ENCODE measurements around the gene TNFRSF13B. TPM values are rescaled to one million over a fixed set of nuclear protein-coding genes. Genes with fewer than 3 reads are reported as not detected.

The TNFRSF13B gene
- total RNA-seq, 1 donor = not detected

DNA sequence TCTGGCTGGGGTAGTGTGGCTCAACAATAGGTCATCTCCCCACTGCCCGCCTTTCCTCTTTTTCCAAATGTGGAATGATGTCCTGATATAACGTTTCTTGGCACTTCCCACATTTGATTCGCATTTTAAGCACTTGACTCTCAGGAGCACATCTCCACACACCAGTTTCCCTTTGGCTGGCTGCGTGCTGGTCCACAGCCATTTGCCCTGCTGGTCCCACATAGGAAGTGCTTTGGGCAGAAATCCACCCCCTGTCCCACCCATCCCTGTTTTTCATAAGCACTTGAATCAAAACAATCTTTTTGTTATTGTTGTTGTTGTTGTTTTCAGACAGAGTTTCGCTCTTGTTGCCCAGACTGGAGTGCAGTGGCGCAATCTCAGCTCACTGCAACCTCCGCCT, 24.0 kb upstream of the TNFRSF13B start:
- no peak overlapping the region for H3K4me3 ChIP-seq (ENCODE audit: low read depth, low read length)
- DNase-seq (ENCODE audit: low read depth) = no peak
- TF ChIP-seq, protein P1, sequence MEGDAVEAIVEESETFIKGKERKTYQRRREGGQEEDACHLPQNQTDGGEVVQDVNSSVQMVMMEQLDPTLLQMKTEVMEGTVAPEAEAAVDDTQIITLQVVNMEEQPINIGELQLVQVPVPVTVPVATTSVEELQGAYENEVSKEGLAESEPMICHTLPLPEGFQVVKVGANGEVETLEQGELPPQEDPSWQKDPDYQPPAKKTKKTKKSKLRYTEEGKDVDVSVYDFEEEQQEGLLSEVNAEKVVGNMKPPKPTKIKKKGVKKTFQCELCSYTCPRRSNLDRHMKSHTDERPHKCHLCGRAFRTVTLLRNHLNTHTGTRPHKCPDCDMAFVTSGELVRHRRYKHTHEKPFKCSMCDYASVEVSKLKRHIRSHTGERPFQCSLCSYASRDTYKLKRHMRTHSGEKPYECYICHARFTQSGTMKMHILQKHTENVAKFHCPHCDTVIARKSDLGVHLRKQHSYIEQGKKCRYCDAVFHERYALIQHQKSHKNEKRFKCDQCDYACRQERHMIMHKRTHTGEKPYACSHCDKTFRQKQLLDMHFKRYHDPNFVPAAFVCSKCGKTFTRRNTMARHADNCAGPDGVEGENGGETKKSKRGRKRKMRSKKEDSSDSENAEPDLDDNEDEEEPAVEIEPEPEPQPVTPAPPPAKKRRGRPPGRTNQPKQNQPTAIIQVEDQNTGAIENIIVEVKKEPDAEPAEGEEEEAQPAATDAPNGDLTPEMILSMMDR (IDR thresholded peaks at IDR 0.05; ENCODE audit: insufficient read depth, low read depth, low read length) = no peak

DNA sequence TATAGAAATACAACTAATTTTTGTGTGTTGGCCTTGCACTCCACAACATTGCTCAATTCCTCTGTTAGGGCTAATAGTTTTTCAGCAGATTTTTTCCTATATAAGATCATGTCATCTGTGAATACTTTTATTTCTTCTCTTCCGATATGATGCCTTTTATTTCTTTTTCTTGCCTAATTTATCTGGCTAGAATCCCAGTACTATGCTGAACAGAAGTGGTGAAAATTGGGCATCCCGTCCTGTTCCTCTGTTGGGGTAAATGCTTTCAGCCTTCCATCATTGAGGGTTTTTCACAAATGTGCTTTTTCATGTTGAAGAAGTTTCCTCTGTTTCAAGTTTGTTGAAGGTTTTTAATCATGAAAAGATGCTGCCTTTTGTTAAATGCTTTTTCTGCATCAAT, 22.7 kb upstream of the TNFRSF13B start:
- H3K4me3 ChIP-seq (ENCODE audit: low read depth, low read length) = no peak overlapping the region
- TF ChIP-seq, protein P1 (IDR thresholded peaks at IDR 0.05; ENCODE audit: insufficient read depth, low read depth, low read length) = no peak
- DNase-seq (ENCODE audit: low read depth) = no peak

DNA sequence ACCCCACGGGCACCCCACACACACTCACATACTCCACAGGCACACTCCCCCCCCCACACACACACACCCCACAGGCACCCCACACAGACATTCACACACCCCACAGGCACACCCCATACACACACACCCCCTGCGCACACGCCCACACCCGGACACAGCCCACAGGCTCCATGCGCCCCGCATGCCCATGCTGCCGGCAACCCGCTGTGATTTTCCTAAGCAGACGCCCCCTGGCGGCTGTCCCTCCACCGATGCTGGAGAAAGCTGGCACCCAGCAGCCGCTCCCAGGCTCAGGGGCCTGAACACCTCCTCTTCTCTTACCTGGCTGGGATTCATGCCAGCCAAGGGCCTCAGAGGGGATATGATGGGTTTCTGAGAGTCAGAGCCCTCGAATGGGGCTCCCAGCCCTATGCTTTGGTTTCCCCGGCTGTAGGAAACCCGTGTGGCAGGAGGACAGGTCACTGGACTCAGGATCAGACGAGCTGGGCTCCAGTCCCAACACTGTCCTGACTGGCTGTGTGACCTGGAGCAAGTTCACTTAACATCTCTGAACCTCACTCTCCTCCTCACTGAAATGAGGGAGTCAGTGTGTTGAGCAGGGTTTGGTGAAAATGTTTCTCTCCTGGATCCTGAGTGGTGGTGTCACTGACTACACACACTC, 19.6 kb upstream of the TNFRSF13B start:
- no peak overlapping the region for H3K4me3 ChIP-seq (ENCODE audit: low read depth, low read length)
- DNase-seq (ENCODE audit: low read depth) = peak; percentile 72
- TF ChIP-seq, protein P1 (IDR thresholded peaks at IDR 0.05; ENCODE audit: insufficient read depth, low read depth, low read length) = peak; percentile 82

DNA sequence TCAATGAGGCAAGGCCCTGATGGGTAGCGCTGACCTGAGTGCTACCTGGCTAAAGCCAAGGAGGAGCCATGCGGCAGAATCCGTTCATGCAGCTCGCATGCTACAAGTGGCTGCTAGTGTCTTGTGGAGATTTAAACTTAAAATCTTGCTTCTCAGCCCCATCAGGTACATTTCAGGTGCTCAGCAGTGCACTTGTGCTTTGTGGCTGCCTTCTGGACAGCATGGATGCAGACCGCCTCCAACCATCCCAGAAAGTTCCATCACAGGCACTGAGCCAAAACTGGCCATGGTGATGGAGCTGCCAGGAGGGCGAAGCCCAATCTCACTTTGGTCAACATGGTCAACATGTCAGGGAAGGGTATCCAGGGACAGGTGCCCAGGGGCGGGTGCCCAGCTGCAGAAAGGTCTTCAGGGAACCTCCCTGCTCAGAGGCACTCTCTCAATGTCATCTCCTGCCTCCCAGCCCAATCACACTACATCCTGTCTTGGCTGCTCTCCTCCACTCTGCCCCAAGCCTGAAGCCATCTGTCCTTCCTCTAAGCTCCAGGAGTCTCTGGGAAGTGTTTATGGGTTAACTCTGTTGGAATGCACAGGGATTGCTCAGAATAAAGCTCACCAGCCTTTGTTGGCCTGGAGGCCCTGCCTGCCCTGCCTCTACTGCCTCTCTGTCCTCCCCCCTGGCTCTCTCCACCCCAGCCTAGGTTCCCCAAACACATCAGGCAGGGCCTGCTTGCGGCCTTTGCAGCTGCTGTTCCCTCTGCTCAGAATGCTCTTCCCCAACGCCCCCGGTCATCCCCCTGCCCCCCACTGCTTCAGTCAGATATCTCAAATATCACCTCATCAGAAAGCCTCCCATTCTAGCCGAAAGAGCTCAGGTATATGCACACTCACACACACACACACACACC, 18.3 kb upstream of the TNFRSF13B start:
- TF ChIP-seq, protein P1 (IDR thresholded peaks at IDR 0.05; ENCODE audit: insufficient read depth, low read depth, low read length) = no peak
- peak; percentile 41 for DNase-seq (ENCODE audit: low read depth)
- no peak overlapping the region for H3K4me3 ChIP-seq (ENCODE audit: low read depth, low read length)

DNA sequence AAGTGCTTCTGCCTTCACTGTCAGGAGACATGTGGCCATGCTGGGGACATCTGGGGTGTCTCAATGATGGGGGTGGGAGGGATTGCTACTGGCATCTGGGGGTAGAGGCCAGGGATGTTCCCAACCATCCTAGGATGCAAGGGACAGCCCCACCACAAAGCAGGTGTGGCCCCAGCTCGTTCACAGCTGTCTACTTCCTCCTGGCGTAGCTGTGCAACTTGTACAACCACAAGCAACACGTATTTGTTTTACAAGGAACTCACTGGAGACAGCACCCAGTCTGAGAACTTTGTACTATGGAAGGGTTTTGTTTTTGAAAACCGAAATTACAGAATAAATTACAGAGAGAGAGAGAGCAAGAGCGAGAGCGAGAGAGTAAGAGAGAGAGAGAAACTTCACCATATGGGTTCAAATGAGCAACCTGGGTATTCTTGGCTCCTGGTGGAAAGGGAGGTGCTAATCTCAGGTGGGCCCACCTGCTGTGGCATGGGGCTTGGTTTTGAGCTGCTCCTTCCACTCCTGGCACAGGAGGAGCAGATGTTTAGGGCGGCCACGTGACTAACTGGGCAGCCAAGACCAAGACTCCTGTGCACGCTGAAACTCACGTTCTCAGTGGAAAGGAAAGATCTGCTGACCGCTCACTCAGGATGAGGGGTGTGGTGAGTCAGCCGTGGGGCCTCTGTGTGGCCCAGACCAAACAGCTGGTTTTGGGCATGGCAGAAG, 17.5 kb upstream of the TNFRSF13B start:
- TF ChIP-seq, protein P1 (IDR thresholded peaks at IDR 0.05; ENCODE audit: insufficient read depth, low read depth, low read length) = no peak
- no peak overlapping the region for H3K4me3 ChIP-seq (ENCODE audit: low read depth, low read length)
- DNase-seq (ENCODE audit: low read depth) = no peak

DNA sequence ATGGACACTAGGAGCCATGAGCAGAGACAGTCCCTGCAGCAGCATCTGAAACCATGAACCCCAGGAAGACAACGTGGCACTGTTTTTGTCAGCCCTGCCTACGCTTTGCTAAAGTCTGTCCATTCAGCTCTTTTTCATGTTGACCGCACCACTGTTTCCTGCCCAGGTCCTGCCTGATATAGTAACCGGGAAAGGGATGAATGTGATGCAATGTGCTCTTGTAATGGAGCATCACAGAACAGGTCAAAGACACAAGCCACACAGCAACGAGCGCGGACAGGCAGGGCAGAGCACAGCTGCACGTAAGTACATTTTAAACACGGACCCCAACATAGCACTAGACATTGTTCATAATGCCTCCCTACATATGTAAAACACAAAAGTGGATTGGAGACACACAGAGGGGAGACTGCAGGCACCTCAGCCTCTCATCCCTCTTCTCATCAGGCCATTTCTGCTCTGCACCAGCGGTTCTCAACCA, 16.9 kb upstream of the TNFRSF13B start:
- DNase-seq (ENCODE audit: low read depth) = peak; percentile 20
- TF ChIP-seq, protein P1 (IDR thresholded peaks at IDR 0.05; ENCODE audit: insufficient read depth, low read depth, low read length) = no peak
- H3K4me3 ChIP-seq (ENCODE audit: low read depth, low read length) = no peak overlapping the region

Data from fibroblast of villous mesenchyme (primary cell).